Activated T-cell treated with anti-CD3 and anti-CD28 coated beads, Interleukin-2, amount 50 U/mL, for 1 hour (primary cell): ENCODE data around the gene MYCBP.
A peak's percentile ranks its signal among the peaks of the same experiment; 100 is the strongest.
"Not testable (repeated sequence)": the region's sequence is repeated elsewhere in the genome, so short reads cannot be mapped to it uniquely, and the experiment has no call there.

ENCODE experiments used
- DNase-seq: peaks from one replicate; pipeline ENCODE4 v3.0.0-alpha.2; 2020

The MYCBP gene

DNA sequence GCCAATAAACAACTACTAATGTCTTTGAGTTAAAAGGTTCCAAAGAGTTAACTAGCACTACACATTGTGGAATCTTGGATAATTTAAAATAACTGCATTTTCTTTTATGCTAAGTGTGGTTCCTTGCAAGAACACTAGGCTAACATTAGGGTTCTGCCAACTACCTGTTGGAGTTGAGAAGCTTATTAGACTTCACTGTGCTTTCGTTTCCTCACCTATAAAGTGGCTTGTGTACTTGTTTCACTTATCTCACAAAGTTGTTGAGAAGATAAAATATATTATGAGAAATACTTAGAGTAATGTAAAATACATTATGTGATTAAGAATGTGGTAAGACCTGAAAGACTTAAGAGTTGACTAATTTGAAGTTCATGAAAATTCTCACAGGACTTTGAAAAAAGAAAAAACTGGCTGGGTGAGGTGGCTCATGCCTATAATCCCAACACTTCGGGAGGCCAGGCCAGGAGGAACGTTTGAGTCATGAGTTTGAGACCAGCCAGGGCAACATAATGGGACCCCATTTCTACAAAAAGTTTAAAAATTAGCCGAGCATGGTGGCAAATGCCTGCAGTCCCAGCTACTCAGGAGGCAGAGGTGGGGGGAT, 7.9 kb downstream of the MYCBP start:
- no peak for DNase-seq

DNA sequence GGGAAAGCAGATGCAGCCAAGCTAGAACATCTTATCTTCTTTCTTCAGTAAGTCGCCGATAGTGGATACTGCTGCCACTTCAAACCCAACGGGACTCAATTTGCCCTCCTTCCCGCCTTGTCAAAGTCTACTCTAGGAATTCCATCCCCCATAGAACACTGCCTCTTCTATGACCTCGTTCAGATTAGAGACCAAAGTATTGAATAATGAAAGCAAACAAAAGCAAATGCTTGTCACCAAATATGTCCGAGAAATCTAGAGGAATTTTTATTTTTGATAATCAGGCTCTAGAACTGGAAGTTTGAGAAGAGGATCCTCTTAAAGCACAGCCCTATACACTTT, 12.7 kb downstream of the MYCBP start:
- DNase-seq = no peak

- peak; percentile 97 for DNase-seq
These were observed 13.3 kb downstream of the MYCBP start, which contains the start of gene RRAGC for GRCh38 chr1:38859561-38860453. Gene RRAGC (minus strand): TSS chr1:38859772. CDS start chr1:38859646, 126 bp downstream.

GRCh38 chr1:38858833-38859560, 14.2 kb downstream of the MYCBP start:
- peak; percentile 58 for DNase-seq

DNA sequence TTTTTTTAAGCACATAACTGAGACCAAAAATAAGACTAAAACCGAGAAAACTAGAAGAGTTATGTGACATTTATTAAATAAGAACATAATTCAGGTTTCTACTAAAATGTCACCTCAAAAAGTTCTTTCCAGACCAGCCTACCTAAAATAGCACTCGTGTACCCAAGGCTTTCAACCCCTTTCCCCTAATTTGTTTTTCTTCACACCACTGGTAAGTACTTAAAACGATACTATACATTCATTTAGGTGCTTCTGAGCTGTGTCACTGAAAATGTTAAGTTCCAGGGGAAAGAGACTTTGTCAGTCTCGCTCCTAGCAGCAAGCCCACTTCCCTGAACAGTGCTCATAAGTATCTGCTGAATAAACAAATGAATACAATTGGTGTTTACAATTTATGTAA, 20.4 kb downstream of the MYCBP start:
- DNase-seq = no peak

GRCh38 chr1:38848071-38848470, 25.1 kb downstream of the MYCBP start:
- DNase-seq = no peak

- no peak for DNase-seq
These were observed 26.9 kb downstream of the MYCBP start for GRCh38 chr1:38846210-38846609.

- not testable (repeated sequence) for DNase-seq
These were observed 28.1 kb downstream of the MYCBP start for GRCh38 chr1:38845088-38845487.

DNA sequence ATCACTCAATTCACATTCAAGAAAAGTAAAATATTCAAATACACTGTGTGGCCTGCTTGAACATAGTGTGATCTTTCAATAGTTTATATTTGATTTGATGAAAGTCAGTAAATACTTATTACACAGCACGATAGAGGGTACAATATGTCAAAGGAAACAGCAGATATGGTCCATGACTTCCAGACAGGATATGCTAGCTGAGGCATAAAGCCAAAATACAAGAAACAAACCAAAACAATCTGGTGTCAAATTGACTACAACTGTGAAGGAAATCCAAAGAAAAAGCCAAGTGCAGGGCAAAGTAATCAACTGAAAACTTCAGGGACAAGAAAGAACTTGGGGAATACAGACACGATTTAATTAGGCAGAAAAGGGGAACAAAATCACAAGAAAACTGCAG, 32.9 kb downstream of the MYCBP start:
- no peak for DNase-seq

DNA sequence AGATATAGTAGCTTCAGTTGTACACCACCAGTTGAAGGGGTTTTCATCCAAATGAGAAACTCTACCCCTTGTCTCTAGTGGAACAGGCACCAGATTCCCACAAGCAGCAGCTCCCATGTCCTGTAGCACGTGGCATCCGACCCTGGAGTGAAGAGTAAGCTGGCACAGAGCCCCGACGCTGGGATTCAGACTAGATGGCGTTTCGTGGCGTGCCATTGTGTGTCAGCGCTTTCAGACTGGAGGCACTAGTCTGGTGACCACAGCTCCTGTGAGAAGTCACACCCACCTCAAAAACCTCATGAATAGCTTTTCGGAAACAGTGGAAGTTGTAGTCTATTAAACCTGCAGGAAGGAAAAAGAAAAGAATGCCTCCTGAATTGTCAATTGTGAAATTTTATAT, 33.8 kb downstream of the MYCBP start:
- DNase-seq = no peak

DNA sequence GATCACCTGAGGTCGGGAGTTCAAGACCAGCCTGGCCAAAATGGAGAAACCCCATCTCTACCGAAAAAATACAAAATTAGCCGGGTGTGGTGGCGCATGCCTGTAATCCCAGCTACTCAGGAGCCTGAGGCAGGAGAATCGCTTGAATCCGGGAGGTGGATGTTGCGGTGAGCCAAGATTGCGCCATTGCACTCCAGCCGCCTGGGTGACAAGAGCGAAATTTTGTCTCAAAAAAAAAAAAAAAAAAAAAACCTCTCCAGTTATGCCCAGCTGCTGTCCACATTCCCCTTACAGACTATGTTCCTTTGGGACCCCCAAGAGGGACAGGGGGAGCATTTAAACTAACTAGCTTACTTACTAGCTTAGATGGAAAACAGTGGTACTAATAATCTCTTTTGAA, 36.8 kb downstream of the MYCBP start:
- DNase-seq = not testable (repeated sequence)

GRCh38 chr1:38834937-38835827, 38.0 kb downstream of the MYCBP start:
- DNase-seq = no peak

DNA sequence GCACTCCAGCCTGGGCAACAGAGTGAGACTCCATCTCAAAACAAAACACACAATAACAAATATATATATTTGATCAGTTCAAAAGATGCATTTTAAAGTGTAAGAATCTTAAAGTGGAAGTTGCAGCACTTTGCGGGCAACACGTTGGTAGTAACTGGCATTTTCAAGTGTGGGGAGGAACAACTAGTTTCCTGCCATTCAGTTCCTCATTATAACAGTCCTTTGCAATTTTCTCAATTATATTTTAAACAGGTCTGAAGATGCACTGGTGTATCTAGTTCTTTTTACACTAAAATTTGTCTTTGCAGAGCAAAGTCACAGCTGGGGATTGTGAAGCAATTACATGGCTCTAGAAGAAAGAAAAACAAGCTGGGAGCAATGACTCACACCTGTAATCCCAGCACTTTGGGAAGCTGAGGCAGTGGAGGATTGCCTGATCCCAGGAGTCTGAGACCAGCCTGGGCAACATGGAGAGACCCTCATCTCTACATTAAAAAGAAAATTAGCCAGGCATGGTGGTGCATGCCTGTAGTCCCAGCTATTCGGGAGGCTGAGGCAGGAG, 38.8 kb downstream of the MYCBP start:
- no peak for DNase-seq

GRCh38 chr1:38833146-38833545, 40.0 kb downstream of the MYCBP start:
- DNase-seq = no peak

- no peak for DNase-seq
These were observed 40.8 kb downstream of the MYCBP start for GRCh38 chr1:38832370-38832734.

DNA sequence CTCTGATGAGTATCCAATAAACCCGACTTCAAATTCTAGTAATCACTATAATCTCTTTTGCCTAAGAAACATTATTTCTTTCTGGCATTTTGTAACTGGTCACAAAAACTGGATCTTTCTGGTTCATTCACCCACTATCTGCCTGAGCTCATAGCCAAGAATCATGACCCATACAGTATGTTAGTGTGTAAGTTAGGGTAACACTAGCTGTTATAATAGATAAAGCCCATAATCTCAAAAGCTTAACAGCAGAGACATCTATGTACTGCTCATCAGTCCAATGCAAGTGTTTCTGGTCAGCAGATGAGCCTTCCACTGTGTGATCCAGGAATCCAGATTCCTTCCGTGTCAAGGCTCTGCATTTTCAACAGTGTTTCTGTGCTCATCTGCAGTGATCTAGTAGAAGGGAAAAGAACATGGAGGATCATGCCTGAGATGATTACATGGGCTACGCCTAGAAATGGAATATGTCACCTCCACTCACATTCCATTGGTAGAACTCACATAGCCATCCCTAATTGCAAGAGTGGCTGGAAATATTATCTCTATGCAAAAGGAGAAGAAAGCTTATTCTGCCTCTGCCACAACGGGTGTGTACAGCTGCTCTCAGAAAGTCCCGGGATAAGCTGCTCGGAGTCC, 41.3 kb downstream of the MYCBP start:
- no peak for DNase-seq

DNA sequence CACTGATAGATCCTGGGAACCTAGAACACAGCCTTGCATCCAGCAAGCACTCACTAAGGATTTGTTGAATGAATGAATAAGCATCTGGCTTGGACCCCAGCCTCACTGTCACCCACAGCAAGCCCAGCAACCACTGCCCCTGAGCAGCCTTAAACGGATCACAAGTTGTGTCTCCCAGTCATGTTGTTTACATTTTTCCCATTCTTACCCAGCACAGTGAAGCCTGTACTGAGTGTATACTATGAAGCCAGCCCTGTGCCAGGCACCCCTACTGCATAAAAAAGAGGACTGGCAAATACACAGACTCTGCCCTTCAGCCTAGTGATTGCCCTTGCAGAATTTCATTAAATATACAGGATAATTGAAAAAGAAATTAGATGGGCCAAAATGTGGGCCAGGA, 43.8 kb downstream of the MYCBP start:
- DNase-seq = no peak

GRCh38 chr1:38827318-38827717, 45.8 kb downstream of the MYCBP start:
- DNase-seq = no peak

DNA sequence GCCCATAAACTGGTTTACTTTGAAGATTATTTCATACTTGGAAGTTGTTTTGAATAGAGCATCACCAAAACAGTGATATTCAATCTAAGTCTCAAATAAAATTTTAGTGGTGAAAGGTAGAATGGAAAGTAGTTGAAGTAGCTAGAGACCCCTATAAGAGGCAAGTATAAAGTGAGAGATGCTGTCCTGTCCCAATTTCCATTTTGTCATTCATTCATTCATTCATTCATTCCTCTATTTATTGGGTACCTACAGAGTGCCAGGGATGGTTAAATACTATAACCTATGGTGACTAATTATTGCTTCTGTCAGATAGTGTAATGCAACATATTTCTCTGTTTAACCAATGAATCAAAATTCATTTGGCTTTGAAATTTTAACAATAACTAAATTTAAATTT, 46.3 kb downstream of the MYCBP start:
- no peak for DNase-seq

DNA sequence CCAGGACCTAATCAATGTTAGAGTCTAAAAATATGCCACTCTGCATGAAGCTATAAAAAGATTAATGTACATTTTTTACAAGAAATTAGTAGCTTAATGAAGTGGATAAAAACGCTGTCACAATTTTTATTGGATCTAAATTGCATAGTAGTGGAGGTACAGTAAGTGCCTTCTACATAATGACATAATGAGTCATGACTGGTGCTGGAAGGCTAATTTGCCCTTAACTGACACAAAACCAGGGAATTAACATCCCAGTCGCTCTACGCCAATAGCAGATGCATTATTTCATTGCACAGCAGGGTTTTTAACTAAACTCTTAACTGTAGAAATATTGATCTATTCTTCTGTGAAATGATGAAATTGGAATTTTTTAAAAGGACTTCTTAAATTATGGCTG, 46.9 kb downstream of the MYCBP start:
- DNase-seq = no peak

GRCh38 chr1:38820860-38821259, 52.3 kb downstream of the MYCBP start:
- no peak for DNase-seq

DNA sequence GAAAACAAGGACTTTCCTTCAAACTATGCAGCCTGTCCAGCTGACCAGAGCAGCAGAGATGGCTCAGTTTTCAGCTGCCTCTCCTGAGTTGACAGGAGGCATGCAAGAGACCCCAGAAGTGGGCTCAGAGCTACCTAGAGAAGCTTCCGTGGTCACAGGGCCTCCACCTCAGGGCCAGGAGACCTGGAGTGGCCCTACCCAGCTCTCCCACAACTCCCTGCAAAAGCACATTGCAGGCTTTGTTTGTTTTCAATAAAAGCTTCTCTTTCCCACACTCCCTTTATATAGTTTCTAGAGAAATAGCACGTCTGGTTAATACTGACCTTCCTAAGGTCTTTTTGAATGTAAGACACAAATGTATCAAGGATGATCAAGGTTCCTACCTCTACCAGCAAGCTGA, 53.6 kb downstream of the MYCBP start:
- no peak for DNase-seq
